A673 (cell line): Measurements from ENCODE around the gene MINDY3. TPM values are rescaled to one million over a fixed set of nuclear protein-coding genes. Genes with fewer than 3 reads are reported as not detected.
"Not testable (repeated sequence)": the region's sequence is repeated elsewhere in the genome, so short reads cannot be mapped to it uniquely, and the experiment has no call there.

Source experiments
- BruUV-seq: library from RNA; stranded (reverse); fragments of 400-500 nt; replicated peaks from 2 replicates; lab custom pipeline; 2021; lab: Mats Ljungman, UMichigan
- CTCF ChIA-PET: fragments of 300-600 bp; sonication (Branson Sonifier 250); formaldehyde crosslinking; loops from one replicate; lab custom pipeline; 2022; ENCODE audit warnings: antibody characterized with exemption; lab: Charles Lee
- POLR2A ChIA-PET: fragments of 300-600 bp; sonication (Branson Sonifier 250); formaldehyde crosslinking; loops from one replicate; lab custom pipeline; 2022; ENCODE audit warnings: antibody characterized with exemption; ENCODE audit not compliant: low non-redundant PET; lab: Charles Lee
- DNase-seq: peaks from one replicate; pipeline ENCODE4 v3.0.0-alpha.2; 2015; ENCODE audit warnings: low spot score
- H3K27ac ChIP-seq: fragments of 200-600 bp; sonication (generic); 2 replicates; pipeline ENCODE4 v1.5.1; 2016; ENCODE audit warnings: mixed run types, low read depth, mild to moderate bottlenecking, mixed read lengths, antibody characterized with exemption, low read length; ENCODE audit not compliant: poor library complexity, severe bottlenecking
- H3K27me3 ChIP-seq: fragments of 200-600 bp; sonication (generic); replicated peaks from 2 replicates; pipeline ENCODE4 v1.6.1; 2017; ENCODE audit warnings: mixed run types, low read depth, mild to moderate bottlenecking, mixed read lengths, antibody characterized with exemption, low read length; ENCODE audit not compliant: insufficient read depth, poor library complexity
- H3K36me3 ChIP-seq: fragments of 200-600 bp; sonication (generic); 2 replicates; pipeline ENCODE4 v1.6.1; 2016; ENCODE audit warnings: mixed run types, mild to moderate bottlenecking, mixed read lengths, antibody characterized with exemption, low read length; ENCODE audit not compliant: insufficient read depth, poor library complexity, severe bottlenecking
- H3K4me1 ChIP-seq: fragments of 200-600 bp; sonication (generic); 2 replicates; pipeline ENCODE4 v1.6.1; 2017; ENCODE audit warnings: mixed run types, mild to moderate bottlenecking, mixed read lengths, antibody characterized with exemption, low read length; ENCODE audit not compliant: insufficient read depth, poor library complexity, severe bottlenecking
- H3K4me3 ChIP-seq: fragments of 200-600 bp; sonication (generic); 2 replicates; pipeline ENCODE4 v1.5.1; 2016; ENCODE audit warnings: low read depth, mixed run types, mild to moderate bottlenecking, mixed read lengths, low read length; ENCODE audit not compliant: poor library complexity, severe bottlenecking
- H3K9me3 ChIP-seq: fragments of 200-600 bp; sonication (generic); 2 replicates; pipeline ENCODE4 v1.6.1; 2016; ENCODE audit warnings: mixed run types, low read depth, mild to moderate bottlenecking, mixed read lengths, antibody characterized with exemption, low read length; ENCODE audit not compliant: poor library complexity, severe bottlenecking
- EZH2 ChIP-seq: fragments of 200-600 bp; sonication (generic); IDR thresholded peaks from 2 replicates; pipeline ENCODE4 v1.6.1; 2017; ENCODE audit warnings: borderline replicate concordance, low read depth, mild to moderate bottlenecking, mixed read lengths, antibody characterized with exemption, low read length; ENCODE audit not compliant: poor library complexity, severe bottlenecking
- intact Hi-C: fragments of 100-400 bp; cut with micrococcal nuclease; formaldehyde crosslinking; loops from one replicate; pipeline ENCODE4 v1.10.0; 2022; ENCODE audit not compliant: unreplicated experiment
- total RNA-seq: library from RNA; stranded (reverse); gene quantifications from 2 replicates; pipeline ENCODE4 v1.2.3, GENCODE V29; 2021
- TF ChIP-seq, protein P1 (sequence below): fragments of 300-800, 200-600 bp; sonication (generic); conservative IDR thresholded peaks from 2 replicates; pipeline ENCODE4 v1.5.1; 2017; ENCODE audit warnings: low read depth, mild to moderate bottlenecking, antibody characterized with exemption, low read length, moderate library complexity, mixed read lengths

The MINDY3 gene
- total RNA-seq, 1 experiment from 2014 or later: 14.6 TPM

DNA sequence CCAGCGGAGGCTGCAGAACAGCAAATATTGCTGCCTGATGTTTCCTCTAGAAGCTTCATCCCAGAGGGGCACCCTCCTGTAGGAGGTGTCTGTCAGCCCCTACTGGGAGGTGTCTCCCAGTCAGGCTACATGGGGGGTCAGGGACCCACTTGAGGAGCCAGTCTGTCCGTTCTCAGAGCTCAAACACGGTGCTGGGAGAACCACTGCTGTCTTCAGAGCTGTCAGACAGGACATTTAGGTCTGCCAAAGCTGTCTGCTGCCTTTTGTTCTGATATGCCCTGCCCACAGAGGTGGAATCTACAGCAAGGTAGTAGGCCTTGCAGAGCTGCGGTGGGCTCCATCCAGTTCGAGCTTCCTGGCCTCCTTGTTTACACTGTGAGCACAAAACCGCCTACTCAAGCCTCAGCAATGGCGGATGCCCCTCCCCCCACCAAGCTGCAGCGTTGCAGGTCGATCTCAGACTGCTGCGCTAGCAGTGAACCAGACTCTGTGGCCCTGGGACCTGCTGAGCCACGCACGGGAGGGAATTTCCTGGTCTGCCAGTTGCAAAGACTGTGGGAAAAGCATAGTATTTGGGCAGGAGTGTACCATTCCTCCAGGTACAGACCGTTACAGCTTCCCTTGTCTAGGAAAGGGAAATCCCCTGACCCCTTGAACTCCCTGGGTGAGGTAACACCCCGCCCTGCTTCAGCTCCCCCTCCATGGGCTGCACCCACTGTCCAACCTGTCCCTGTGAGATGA lies 17.7 kb upstream of the MINDY3 start:
- H3K27me3 ChIP-seq: peaks cover 56% of the 10 kb centered on the region
- BruUV-seq: no TSS peak
- no peak overlapping the region for H3K27ac ChIP-seq
- no peak for DNase-seq
- intact Hi-C loops: no loop called here
- peaks cover 12% of the 10 kb centered on the region for H3K4me1 ChIP-seq
- H3K4me3 ChIP-seq: no peak overlapping the region
- TF ChIP-seq, protein P1, sequence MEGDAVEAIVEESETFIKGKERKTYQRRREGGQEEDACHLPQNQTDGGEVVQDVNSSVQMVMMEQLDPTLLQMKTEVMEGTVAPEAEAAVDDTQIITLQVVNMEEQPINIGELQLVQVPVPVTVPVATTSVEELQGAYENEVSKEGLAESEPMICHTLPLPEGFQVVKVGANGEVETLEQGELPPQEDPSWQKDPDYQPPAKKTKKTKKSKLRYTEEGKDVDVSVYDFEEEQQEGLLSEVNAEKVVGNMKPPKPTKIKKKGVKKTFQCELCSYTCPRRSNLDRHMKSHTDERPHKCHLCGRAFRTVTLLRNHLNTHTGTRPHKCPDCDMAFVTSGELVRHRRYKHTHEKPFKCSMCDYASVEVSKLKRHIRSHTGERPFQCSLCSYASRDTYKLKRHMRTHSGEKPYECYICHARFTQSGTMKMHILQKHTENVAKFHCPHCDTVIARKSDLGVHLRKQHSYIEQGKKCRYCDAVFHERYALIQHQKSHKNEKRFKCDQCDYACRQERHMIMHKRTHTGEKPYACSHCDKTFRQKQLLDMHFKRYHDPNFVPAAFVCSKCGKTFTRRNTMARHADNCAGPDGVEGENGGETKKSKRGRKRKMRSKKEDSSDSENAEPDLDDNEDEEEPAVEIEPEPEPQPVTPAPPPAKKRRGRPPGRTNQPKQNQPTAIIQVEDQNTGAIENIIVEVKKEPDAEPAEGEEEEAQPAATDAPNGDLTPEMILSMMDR: no peak
- no peak for TF ChIP-seq EZH2
- POLR2A ChIA-PET: no interaction called here
- no peaks in the 10 kb centered on the region for H3K36me3 ChIP-seq
- CTCF ChIA-PET: no interaction called here
- H3K9me3 ChIP-seq: no peaks in the 10 kb centered on the region

DNA sequence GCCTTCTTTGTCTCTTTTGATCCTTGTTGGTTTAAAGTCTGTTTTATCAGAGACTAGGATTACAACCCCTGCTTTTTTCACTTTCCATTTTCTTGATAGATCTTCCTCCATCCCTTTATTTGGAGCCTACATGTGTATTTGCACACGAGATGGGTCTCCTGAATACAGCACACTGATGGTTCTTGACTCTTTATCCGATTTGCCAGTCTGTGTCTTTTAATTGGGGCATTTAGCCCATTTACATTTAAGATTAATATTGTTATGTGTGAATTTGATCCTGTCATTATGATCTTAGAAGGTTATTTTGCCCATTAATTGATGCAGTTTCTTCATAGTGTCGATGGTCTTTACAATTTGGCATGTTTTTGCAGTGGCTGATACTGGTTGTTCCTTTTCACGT lies 16.0 kb upstream of the MINDY3 start:
- Histone ChIP-seq H3K27me3 (peaks cover 50% of the 10 kb centered on the region), H3K4me1 (peaks cover 12% of the 10 kb centered on the region)
- BruUV-seq, intact Hi-C loops, H3K27ac ChIP-seq, H3K36me3 ChIP-seq, H3K4me3 ChIP-seq, POLR2A ChIA-PET, CTCF ChIA-PET, DNase-seq, H3K9me3 ChIP-seq: not testable (repeated sequence)

DNA sequence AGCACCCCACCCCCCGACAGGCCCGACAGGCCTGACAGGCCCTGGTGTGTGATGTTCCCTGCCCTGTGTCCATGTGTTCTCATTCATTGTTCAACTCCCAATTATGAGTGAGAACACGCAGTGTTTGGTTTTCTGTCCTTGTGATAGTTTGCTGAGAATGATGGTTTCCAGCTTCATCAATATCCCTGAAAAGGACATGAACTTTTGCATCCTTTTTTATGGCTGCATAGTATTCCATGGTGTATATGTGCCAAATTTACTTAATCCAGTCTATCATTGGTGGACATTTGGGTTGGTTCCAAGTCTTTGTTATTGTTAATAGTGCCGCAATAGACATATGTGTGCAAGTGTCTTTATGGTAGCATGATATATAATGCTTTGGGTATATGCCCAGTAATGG lies 12.3 kb upstream of the MINDY3 start:
- H3K27me3 ChIP-seq: peaks cover 65% of the 10 kb centered on the region
- intact Hi-C loops, H3K4me3 ChIP-seq, BruUV-seq, H3K27ac ChIP-seq, CTCF ChIA-PET, H3K36me3 ChIP-seq, H3K4me1 ChIP-seq, POLR2A ChIA-PET, H3K9me3 ChIP-seq, DNase-seq: not testable (repeated sequence)

DNA sequence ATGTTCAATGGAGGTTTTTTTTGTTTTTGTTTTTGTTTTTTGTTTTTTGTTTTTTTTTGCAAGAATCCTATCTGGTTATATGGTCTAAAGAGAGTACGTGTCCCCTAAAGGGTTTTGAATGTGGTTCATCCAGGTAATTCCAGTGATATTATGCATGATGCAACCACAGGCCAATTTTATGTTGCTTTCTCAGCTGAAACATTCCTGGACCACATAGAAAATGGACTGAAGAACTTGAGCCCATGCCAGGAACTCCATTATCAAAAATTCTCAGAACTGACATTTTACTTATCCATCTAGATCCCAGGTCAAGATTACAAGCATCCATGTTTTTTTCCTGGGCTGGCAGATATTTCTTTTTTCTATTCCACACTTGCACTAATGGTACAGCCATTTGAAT lies 11.5 kb upstream of the MINDY3 start:
- no peaks in the 10 kb centered on the region for H3K4me1 ChIP-seq
- DNase-seq: no peak
- no TSS peak for BruUV-seq
- no peak overlapping the region for H3K4me3 ChIP-seq
- H3K27ac ChIP-seq: no peak overlapping the region
- no peaks in the 10 kb centered on the region for H3K36me3 ChIP-seq
- intact Hi-C loops: no loop called here
- peaks cover 65% of the 10 kb centered on the region for H3K27me3 ChIP-seq
- POLR2A ChIA-PET: no interaction called here
- no peak for TF ChIP-seq EZH2
- TF ChIP-seq, protein P1: no peak
- no peaks in the 10 kb centered on the region for H3K9me3 ChIP-seq
- CTCF ChIA-PET: no interaction called here
